ENCODE measurements around the gene GAPVD1. TPM values are rescaled to one million over a fixed set of nuclear protein-coding genes. Genes with fewer than 3 reads are reported as not detected.
A peak's percentile ranks its signal among the peaks of the same experiment; 100 is the strongest.

The GAPVD1 gene
- polyA plus RNA-seq, 3 donors from 2014 or later, result 18.1 to 53.3 (median 28.7) TPM

DNA sequence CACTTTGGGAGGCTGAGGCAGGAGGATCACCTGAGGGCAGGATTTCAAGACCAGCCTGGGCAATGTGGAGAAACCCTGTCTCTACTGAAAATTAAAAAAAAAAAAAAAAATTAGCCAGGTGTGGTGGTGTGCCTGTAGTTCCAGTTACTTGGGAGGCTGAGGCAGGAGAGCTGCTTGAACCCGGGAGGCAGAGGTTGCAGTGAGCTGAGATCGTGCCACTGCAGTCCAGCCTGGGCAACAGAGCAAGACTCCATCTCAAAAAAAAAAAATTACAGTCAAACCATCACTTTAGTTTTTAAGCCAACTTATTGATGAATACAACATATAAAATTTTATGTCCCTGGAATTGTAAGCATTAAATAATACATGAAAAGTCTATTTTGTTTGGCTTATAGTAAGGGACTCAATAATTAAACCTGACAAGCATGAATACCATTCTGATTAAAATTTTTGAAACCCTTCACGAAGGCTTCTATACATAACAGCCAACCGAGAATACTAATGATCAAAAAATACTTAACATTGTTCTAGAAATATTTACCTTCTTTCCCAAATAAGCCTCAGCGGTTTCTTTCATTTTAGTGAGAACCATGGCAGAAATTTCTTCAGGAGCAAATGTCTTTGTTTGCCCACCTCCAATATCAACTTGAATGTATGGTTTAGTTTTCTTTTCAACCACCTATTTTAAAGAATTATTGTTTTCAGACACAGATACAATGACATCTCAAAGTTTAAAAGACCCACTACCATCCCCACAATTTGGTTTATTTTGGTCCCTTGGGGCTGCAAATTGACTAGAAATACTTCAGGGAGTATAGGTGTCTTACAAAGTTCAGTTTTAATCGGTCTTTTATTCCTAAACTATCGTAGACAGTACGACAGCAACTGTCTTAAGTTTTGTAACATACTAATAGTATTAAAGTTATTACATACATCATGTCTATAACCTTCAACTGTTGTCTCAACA, 21.7 kb upstream of the GAPVD1 start:
- Mint-ChIP-seq H3K27ac (peak overlapping the region; percentile 98 to 100 (median 100)), H3K9me3 (no peaks in the 10 kb centered on the region), H3K27me3 (ENCODE audit: low read depth in 3 of 3) (peaks cover 21 to 42% (median 27%) of the 10 kb centered on the region in 3 donors), H3K4me3 (peak overlapping the region; percentile 93 to 100 (median 99)), H3K4me1 (peaks cover 63 to 73% of the 10 kb centered on the region in 2 donors), H3K36me3 (peaks cover 25 to 55% (median 41%) of the 10 kb centered on the region in 3 donors)
- peak in 1 of 3 donors; percentile 5 for DNase-seq

DNA sequence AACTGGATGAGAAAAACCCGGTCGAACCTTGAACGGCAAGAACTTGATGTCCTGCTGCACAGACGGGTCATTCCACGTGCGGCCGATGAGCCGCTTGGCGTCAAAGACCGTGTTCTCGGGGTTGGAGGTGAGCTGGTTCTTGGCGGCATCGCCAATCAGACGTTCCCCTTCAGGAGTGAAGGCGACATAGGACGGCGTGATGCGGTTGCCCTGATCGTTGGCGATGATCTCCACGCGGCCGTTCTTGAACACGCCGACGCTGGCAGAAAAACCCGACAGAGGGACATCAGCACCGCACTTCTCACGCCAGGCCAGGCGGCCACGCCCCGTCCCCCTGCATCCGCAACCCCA, 21.0 kb upstream of the GAPVD1 start:
- no peaks in the 10 kb centered on the region for H3K9me3 Mint-ChIP-seq
- peaks cover 21 to 39% (median 22%) of the 10 kb centered on the region in 3 donors for H3K27me3 Mint-ChIP-seq (ENCODE audit: low read depth in 3 of 3)
- peaks cover 25 to 48% (median 37%) of the 10 kb centered on the region in 3 donors for H3K36me3 Mint-ChIP-seq
- DNase-seq, result no peak
- peak overlapping the region; percentile 98 to 100 (median 100) for H3K27ac Mint-ChIP-seq
- H3K4me3 Mint-ChIP-seq, result peak overlapping the region; percentile 93 to 100 (median 99)
- peaks cover 56 to 66% of the 10 kb centered on the region in 2 donors for H3K4me1 Mint-ChIP-seq

DNA sequence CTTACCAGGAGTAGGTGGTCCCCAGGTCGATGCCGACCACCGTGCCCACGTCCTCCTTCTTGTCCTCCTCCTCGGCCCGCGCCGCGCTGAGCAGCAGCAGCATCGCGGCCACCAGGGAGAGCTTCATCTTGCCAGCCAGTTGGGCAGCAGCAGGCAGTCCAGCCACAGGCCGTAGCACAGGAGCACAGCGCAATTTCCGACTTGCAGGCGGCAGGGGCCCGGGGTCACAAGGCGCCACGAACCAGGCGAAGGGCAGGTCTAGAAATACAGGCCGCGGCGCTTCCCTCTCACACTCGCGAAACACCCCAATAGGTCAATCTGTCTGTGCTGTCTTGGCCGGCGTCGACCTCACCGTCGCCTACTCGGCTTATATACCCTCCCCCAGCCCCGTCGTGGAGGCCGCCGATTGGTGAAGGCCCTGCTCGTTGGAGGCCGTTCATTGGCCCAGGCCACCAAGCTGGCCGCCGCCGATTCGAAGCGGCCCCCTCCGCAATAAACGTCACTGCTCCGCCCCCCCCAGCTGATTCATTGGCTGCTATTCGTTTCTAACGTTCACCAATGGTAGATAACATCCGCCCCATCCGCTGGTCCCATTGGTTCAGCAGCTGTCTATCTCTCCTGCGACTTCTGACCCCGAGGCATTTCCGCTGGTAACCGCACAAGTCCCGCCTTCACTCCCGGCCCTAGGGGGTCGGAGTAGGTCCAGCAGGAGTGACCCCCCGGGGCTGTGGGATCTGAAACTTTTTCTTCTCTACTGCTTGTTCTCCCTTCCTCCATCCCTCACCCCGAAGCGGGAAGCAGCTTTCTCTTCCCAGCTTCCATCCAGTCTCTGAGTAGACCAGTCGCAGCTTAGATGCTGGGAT, 20.4 kb upstream of the GAPVD1 start, which contains the start of gene HSPA5:
HSPA5 (minus strand) TSS at position 344 of the 863 bp plus-strand sequence; CDS start at position 127, 217 bp downstream.
- Mint-ChIP-seq H3K4me3 (peak within 1 kb of the TSS; percentile 93 to 100 (median 99)), H3K27me3 (ENCODE audit: low read depth in 3 of 3) (peaks cover 21 to 39% (median 21%) of the 10 kb centered on the region in 3 donors), H3K36me3 (peaks cover 21 to 42% (median 33%) of the 10 kb centered on the region in 3 donors), H3K4me1 (peaks cover 50 to 60% of the 10 kb centered on the region in 2 donors), H3K27ac (peak within 1 kb of the TSS; percentile 98 to 100 (median 100)), H3K9me3 (no peaks in the 10 kb centered on the region)
- peak; percentile 99 to 100 (median 100) for DNase-seq

DNA sequence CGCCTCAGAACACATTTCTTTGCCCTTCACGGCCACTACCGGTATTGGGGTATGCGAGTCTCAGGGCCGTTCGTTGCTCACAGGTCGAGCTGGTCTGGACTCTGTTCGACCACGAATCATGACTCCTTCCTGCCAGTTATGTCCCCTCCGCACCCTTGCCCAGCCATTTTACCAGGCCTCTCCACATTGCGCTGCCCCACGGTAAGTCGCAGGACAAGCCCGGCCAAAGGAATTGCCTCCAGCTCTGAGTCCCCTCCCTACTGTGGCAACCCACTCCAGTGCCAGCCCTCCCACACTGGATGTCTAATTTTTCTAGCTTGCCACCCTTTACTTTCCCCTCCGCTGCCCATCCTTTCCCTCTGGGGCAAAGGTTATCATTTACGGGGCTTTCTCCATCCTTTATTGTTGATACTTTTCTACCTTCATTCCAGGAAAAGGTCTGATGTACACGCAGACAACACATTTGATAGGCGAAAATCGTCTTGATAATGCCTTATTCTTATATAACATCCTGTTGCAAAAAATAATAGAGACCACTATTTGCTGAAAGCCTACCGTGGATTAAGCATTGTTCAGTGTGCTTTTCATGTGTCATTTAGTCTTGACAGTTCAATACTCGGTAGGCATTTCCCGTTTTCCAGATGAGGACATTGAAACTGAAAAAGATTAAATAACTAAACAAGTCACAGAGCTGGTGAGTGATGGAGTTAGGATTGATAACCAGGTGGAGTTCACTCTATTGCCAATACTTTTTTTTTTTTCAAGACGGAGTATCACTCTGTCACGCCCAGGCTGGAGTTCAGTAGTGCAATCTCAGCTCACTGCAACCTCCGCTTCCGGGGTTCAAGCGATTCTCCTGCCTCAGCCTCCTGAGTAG, 19.5 kb upstream of the GAPVD1 start:
- Mint-ChIP-seq H3K9me3 (no peaks in the 10 kb centered on the region), H3K36me3 (peaks cover 14 to 33% (median 24%) of the 10 kb centered on the region in 3 donors), H3K4me1 (peaks cover 41 to 51% of the 10 kb centered on the region in 2 donors), H3K4me3 (peak overlapping the region; percentile 93 to 100 (median 99)), H3K27ac (peak overlapping the region; percentile 98 to 100 (median 100)), H3K27me3 (ENCODE audit: low read depth in 3 of 3) (peaks cover 18 to 39% (median 21%) of the 10 kb centered on the region in 3 donors)
- DNase-seq, result no peak

DNA sequence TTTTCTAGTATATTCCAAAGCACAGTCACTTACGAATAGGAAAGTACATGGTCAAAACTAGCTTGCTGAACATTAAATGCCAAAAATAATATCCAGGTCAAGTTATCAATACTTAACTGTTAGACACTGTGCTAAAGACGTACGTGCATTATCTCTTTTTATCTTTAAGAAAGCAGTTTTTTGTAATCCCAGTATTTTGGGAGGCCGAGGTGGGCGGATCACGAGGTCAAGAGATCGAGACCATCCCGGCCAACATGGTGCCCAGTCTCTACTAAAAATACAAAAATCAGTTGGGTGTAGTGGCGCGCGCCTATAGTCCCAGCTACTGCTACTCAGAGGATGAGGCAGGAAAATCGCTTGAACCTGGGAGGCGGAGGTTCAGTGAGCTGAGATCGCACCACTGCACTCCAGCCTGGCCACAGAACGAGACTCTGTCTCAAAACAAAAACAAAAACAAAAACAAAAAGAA, 17.8 kb upstream of the GAPVD1 start:
- DNase-seq, result no peak
- H3K27ac Mint-ChIP-seq, result peak overlapping the region in 1 of 6 donors; percentile 62
- peak overlapping the region in 2 of 5 donors; percentile 18 to 40 for H3K4me3 Mint-ChIP-seq
- H3K9me3 Mint-ChIP-seq, result no peaks in the 10 kb centered on the region
- peaks cover 13 to 27% (median 21%) of the 10 kb centered on the region in 3 donors for H3K27me3 Mint-ChIP-seq (ENCODE audit: low read depth in 3 of 3)
- H3K36me3 Mint-ChIP-seq, result peaks cover 3 to 17% (median 8%) of the 10 kb centered on the region in 3 donors
- peaks cover 24 to 34% of the 10 kb centered on the region in 2 donors for H3K4me1 Mint-ChIP-seq

DNA sequence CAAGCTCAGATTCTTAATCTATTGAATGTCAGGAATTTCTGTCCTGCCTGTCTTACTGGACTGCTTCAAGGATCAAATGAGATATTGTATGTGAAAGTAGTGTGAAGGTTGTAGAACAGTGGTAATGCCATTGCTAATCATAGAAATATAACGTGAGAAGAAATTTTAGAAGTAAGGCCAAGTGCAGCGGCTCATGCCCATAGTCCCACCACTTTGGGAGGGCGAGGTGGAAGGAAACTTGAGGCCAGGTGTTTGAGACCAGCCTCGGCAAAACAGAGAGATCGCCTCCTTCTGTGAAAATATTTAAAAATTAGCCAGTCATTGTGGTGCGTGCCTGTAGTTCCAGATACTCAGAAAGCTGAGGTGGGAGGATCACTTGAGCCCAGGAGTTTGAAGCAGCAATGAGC, 15.4 kb upstream of the GAPVD1 start:
- Mint-ChIP-seq H3K27ac (no peak overlapping the region), H3K4me1 (peaks cover 10 to 11% of the 10 kb centered on the region in 2 donors), H3K36me3 (peaks cover 0 to under 1% (median 0%) of the 10 kb centered on the region in 3 donors), H3K9me3 (no peaks in the 10 kb centered on the region), H3K4me3 (no peak overlapping the region), H3K27me3 (ENCODE audit: low read depth in 3 of 3) (peaks cover 3 to 9% (median 9%) of the 10 kb centered on the region in 3 donors)
- DNase-seq, result no peak

DNA sequence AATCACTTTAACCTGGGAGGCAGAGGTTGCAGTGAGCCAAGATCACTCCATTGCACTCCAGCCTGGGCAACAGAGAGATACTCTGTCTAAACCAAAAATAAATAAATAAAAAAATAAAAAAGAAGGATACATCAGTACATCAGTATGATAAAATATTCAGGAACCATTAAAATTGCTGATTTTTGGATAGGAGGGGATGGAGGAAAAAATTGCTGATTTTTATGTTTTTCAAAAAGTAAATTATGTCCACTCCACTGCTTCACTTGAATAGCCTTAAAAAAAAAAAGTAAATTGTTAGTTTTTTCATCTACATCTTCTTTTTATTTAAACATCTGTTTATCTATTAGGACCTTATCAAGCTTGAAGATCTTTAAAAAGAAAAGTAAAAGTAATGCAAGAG, 7.4 kb upstream of the GAPVD1 start:
- Mint-ChIP-seq H3K27me3 (ENCODE audit: low read depth in 3 of 3) (peaks cover 0 to 1% (median 0%) of the 10 kb centered on the region in 3 donors), H3K4me3 (no peak overlapping the region), H3K27ac (no peak overlapping the region), H3K4me1 (no peaks in the 10 kb centered on the region), H3K36me3 (no peaks in the 10 kb centered on the region), H3K9me3 (no peaks in the 10 kb centered on the region)
- DNase-seq, result no peak

DNA sequence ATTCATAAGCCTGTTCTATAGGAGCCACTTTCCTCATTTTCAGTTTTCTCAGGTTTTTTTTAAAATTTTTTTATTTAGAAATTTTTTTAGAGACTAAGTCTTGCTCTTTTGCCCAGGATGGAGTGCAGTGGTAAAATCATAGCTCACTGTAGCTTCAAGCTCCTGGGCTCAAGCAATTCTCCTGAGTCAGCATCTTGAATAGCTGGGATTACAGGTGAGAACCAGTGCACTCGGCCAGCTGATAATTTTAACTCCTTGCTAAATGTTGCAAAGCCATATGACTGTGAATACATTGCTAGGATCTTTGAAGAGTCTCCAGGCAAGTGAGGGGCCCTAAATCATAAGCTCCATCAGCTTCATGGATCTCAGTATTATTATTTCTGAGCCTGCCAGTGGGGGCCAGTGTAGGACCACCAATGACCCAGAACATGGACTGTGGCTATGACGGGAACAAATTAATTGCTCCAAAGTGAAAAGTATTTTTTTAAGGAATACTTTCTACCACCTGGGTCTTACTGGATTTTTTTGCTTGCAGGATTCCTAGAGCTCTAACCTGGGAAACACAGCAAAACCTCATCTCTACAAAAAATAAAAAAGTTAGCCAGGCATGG, 5.7 kb upstream of the GAPVD1 start:
- no peak overlapping the region for H3K4me3 Mint-ChIP-seq
- H3K27ac Mint-ChIP-seq, result no peak overlapping the region
- H3K9me3 Mint-ChIP-seq, result no peaks in the 10 kb centered on the region
- peaks cover 6 to 8% of the 10 kb centered on the region in 2 donors for H3K4me1 Mint-ChIP-seq
- DNase-seq, result no peak
- peaks cover 1 to 3% (median 2%) of the 10 kb centered on the region in 3 donors for H3K27me3 Mint-ChIP-seq (ENCODE audit: low read depth in 3 of 3)
- no peaks in the 10 kb centered on the region for H3K36me3 Mint-ChIP-seq

DNA sequence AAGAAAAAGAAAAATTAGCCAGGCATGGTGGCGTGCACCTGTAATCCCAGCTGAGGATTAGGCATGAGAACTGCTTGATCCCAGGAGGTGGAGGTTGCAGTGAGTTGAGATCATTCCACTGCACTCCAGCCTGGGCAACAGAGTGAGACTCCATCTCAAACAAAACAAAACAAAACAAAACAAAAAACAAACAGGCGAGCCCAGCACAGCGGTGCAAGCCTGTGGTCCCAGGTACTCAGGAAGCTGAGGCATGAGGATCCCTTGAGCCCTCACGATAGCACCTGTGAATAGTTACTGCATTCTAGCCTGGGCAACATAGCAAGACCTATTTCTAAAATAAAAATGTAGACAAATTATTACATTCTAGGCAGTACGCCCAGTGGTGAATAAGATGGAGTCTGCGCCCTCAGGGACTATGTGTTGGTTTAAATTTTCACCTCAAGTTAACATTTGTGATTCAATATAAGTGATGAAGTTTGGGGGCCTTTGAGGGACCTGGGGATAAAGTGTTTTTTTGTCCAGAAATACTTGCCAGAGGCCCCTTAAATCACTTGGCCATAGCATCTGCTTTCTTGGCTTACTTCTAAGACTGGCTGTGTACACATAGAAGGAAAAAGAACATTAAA, 3.4 kb upstream of the GAPVD1 start:
- Mint-ChIP-seq H3K9me3 (no peaks in the 10 kb centered on the region), H3K27me3 (ENCODE audit: low read depth in 3 of 3) (peaks cover 7 to 11% (median 10%) of the 10 kb centered on the region in 3 donors), H3K4me1 (peaks cover 24 to 26% of the 10 kb centered on the region in 2 donors), H3K4me3 (no peak overlapping the region), H3K36me3 (no peaks in the 10 kb centered on the region), H3K27ac (no peak overlapping the region)
- DNase-seq, result no peak

DNA sequence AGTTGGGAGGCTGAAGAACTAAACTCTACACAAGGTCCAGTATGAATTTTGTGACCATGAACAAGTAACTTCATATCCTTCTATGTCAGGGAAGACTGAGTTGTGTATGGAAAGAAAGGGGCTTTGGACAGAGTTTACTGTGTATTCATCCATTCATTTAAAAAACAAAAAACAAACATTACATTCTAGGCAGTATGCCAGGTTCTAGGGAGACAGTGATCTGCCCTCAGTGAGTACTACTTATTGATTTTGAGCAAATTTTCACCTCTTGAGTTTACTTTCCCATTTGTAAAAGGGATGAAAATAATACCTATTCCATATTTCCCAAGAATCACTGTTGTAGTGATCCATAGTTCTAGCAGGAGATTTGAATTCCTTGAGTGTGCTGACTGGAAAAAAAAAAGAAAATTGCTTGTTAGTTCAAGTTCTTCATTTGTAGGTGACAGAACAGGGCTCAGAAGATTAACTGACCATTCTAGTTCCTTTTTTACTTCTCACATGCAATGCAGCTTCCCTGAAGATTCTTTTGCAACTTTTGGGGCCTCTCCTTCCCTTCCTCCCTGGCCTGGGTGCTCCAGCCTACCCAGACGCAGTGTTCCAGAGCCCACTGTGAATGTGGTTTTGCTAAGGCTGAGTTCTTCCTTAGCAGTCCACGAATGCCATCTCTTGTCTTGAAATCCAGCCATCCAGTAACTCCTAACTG, 2.6 kb upstream of the GAPVD1 start:
- Mint-ChIP-seq H3K27ac (no peak overlapping the region), H3K4me1 (peaks cover 30 to 32% of the 10 kb centered on the region in 2 donors), H3K27me3 (ENCODE audit: low read depth in 3 of 3) (peaks cover 7 to 11% (median 10%) of the 10 kb centered on the region in 3 donors), H3K36me3 (peaks cover 0 to 3% (median 0%) of the 10 kb centered on the region in 3 donors), H3K9me3 (no peaks in the 10 kb centered on the region), H3K4me3 (no peak overlapping the region)
- no peak for DNase-seq

DNA sequence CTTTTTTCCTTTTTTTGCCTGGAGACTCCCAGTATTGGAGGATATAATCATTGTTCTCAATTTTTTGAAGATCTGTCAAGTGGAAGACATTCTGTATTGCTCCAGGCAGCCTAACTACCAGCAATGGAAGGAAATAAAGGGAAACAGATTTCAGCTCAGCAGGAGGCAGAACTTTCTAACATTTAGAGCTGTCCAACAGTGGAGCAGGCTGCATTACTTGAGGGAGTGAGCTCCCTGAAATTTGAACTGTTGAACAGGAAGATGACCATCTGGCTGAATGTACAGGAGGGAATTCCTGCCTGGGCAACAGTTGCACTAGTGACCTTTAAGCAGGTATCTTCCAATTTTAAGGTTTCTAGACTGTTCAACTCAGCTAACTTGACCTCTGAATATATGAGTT, 1.1 kb upstream of the GAPVD1 start:
- Mint-ChIP-seq H3K4me1 (peaks cover 37 to 47% of the 10 kb centered on the region in 2 donors), H3K27me3 (ENCODE audit: low read depth in 3 of 3) (peaks cover 7 to 10% (median 9%) of the 10 kb centered on the region in 3 donors), H3K36me3 (peaks cover 0 to 4% (median 0%) of the 10 kb centered on the region in 3 donors), H3K27ac (peak overlapping the region; percentile 91 to 98 (median 94)), H3K4me3 (peak overlapping the region; percentile 87 to 99 (median 97)), H3K9me3 (no peaks in the 10 kb centered on the region)
- no peak for DNase-seq
